ENCODE measurements around the gene GNLY.

The GNLY gene

GRCh38 chr2:85703329-85703728, 9.2 kb downstream of the GNLY start:
- no peak for TF ChIP-seq CTCF (IDR thresholded peaks at IDR 0.05; ENCODE audit: low read depth, low read length, missing control alignments)
- DNase-seq (ENCODE audit: extremely low read depth, low read depth), result no peak
- no peak overlapping the region for H3K4me3 ChIP-seq (replicated peaks; ENCODE audit: low read depth, low read length)

- no peak overlapping the region for H3K4me3 ChIP-seq (replicated peaks; ENCODE audit: low read depth, low read length)
- TF ChIP-seq CTCF (IDR thresholded peaks at IDR 0.05; ENCODE audit: low read depth, low read length, missing control alignments), result no peak
- DNase-seq (ENCODE audit: extremely low read depth, low read depth), result no peak
Measured at GRCh38 chr2:85704038-85704437, 9.9 kb downstream of the GNLY start.

- TF ChIP-seq CTCF (IDR thresholded peaks at IDR 0.05; ENCODE audit: low read depth, low read length, missing control alignments), result no peak
- no peak for DNase-seq (ENCODE audit: extremely low read depth, low read depth)
Measured at GRCh38 chr2:85704800-85705679, 10.9 kb downstream of the GNLY start.

GRCh38 chr2:85705680-85706039, 11.5 kb downstream of the GNLY start:
- TF ChIP-seq CTCF (IDR thresholded peaks at IDR 0.05; ENCODE audit: low read depth, low read length, missing control alignments), result no peak
- DNase-seq (ENCODE audit: extremely low read depth, low read depth), result peak; percentile 59
- H3K4me3 ChIP-seq (replicated peaks; ENCODE audit: low read depth, low read length), result no peak overlapping the region

More at GRCh38 chr2:85704800-85705679, 10.9 kb downstream of the GNLY start:
- no peak overlapping the region for H3K4me3 ChIP-seq (replicated peaks; ENCODE audit: low read depth, low read length)

- no peak for DNase-seq (ENCODE audit: extremely low read depth, low read depth)
- TF ChIP-seq CTCF (IDR thresholded peaks at IDR 0.05; ENCODE audit: low read depth, low read length, missing control alignments), result no peak
- no peak overlapping the region for H3K4me3 ChIP-seq (replicated peaks; ENCODE audit: low read depth, low read length)
Measured at GRCh38 chr2:85706063-85706462, 11.9 kb downstream of the GNLY start.

GRCh38 chr2:85706599-85707296, 12.6 kb downstream of the GNLY start:
- TF ChIP-seq CTCF (IDR thresholded peaks at IDR 0.05; ENCODE audit: low read depth, low read length, missing control alignments), result no peak
- H3K4me3 ChIP-seq (replicated peaks; ENCODE audit: low read depth, low read length), result no peak overlapping the region
- no peak for DNase-seq (ENCODE audit: extremely low read depth, low read depth)

Data from HFF-Myc (cell line).